HL-60 (cell line): ENCODE results near the gene CD207.

Experiments
- CTCF ChIP-seq: IDR thresholded peaks from one replicate; pipeline ENCODE4 v1.5.1; 2011; ENCODE audit warnings: low read length, control low read depth, inconsistent platforms; ENCODE audit not compliant: insufficient read depth
- GABPA ChIP-seq: IDR thresholded peaks from 2 replicates; pipeline ENCODE4 v1.6.1; 2012; ENCODE audit warnings: low read depth
- POLR2AphosphoS5 ChIP-seq: IDR thresholded peaks from 2 replicates; pipeline ENCODE4 v1.6.1; 2012; ENCODE audit warnings: low read depth
- REST ChIP-seq: IDR thresholded peaks from 2 replicates; pipeline ENCODE4 v1.6.1; 2012; ENCODE audit warnings: low read depth; ENCODE audit not compliant: insufficient replicate concordance
- SPI1 ChIP-seq: IDR thresholded peaks from 2 replicates; pipeline ENCODE4 v1.6.1; 2012; ENCODE audit warnings: low read depth, mild to moderate bottlenecking, borderline replicate concordance

GRCh38 chr2:70868970-70869369 lies 33.4 kb upstream of the CD207 start:
- no peak for TF ChIP-seq POLR2AphosphoS5
- TF ChIP-seq CTCF: no peak
- TF ChIP-seq REST: no peak
- TF ChIP-seq SPI1: no peak
- no peak for TF ChIP-seq GABPA
